Measurements from ENCODE around the gene LRP2.

GRCh38 chr2:169112841-169113240 is 249.5 kb downstream of the LRP2 start:
- TF ChIP-seq TAF1 (IDR thresholded peaks at IDR 0.05; ENCODE audit: low read depth, low read length), result no peak
- TF ChIP-seq POU2F2 (IDR thresholded peaks at IDR 0.05; ENCODE audit: low read depth, low read length), result no peak
- no peak for TF ChIP-seq POLR2AphosphoS5 (IDR thresholded peaks at IDR 0.05; ENCODE audit: low read depth, low read length)
- no peak for TF ChIP-seq POLR2A (IDR thresholded peaks at IDR 0.05; ENCODE audit: low read depth, low read length)
